Astrocyte (in vitro differentiated cells and primary cell): ENCODE data around the gene HLA-DRB5. TPM values are rescaled to one million over a fixed set of nuclear protein-coding genes. Genes with fewer than 3 reads are reported as not detected.

Source experiments
- DNase-seq: peaks from one replicate; pipeline ENCODE4 v3.0.0-alpha.2; 2010; ENCODE audit warnings: low read depth
- FAIRE-seq: peaks from 2 replicates; lab custom pipeline; 2011; peaks lifted over from hg19 to GRCh38; lab: Jason Lieb, UNC
- H2AFZ ChIP-seq: 2 replicates; pipeline ENCODE4 v1.6.0; 2012; ENCODE audit warnings: low read depth, low read length, inconsistent platforms
- H3K27ac ChIP-seq: 2 replicates; pipeline ENCODE4 v1.5.1; 2011; ENCODE audit warnings: low read depth, low read length, inconsistent platforms
- H3K27me3 ChIP-seq: 2 replicates; pipeline ENCODE4 v1.6.0; 2011; ENCODE audit warnings: low read length, inconsistent platforms; ENCODE audit not compliant: insufficient read depth
- H3K36me3 ChIP-seq: 2 replicates; pipeline ENCODE4 v1.5.1; 2011; ENCODE audit warnings: low read length, inconsistent platforms; ENCODE audit not compliant: insufficient read depth
- H3K4me1 ChIP-seq: 2 replicates; pipeline ENCODE4 v1.5.1; 2011; ENCODE audit warnings: low read length, inconsistent platforms; ENCODE audit not compliant: insufficient read depth
- H3K4me2 ChIP-seq: 2 replicates; pipeline ENCODE4 v1.6.0; 2012; ENCODE audit warnings: low read length, inconsistent platforms
- H3K4me3 ChIP-seq: 2 replicates; pipeline ENCODE4 v1.5.1; 2011; ENCODE audit warnings: low read depth, mild to moderate bottlenecking, low read length, inconsistent platforms; ENCODE audit not compliant: insufficient read depth
- H3K79me2 ChIP-seq: 2 replicates; pipeline ENCODE4 v1.6.0; 2012; ENCODE audit warnings: mild to moderate bottlenecking, low read length, inconsistent platforms; ENCODE audit not compliant: insufficient read depth
- H3K9ac ChIP-seq: 2 replicates; pipeline ENCODE4 v1.6.0; 2012; ENCODE audit warnings: mild to moderate bottlenecking, low read length, inconsistent platforms
- H3K9me3 ChIP-seq: 2 replicates; pipeline ENCODE4 v1.5.1; 2012; ENCODE audit warnings: low read depth, mild to moderate bottlenecking, low read length, inconsistent platforms; ENCODE audit not compliant: insufficient read depth
- H4K20me1 ChIP-seq: 2 replicates; pipeline ENCODE4 v1.6.0; 2012; ENCODE audit warnings: low read length, inconsistent platforms; ENCODE audit not compliant: insufficient read depth
- H3K27ac Mint-ChIP-seq: one replicate; pipeline ENCODE4 v1.8.0; 2021; ENCODE audit warnings: mild to moderate bottlenecking, mixed read lengths; ENCODE audit not compliant: unreplicated experiment
- H3K27me3 Mint-ChIP-seq: one replicate; pipeline ENCODE4 v1.8.0; 2021; ENCODE audit warnings: low read depth, mixed read lengths; ENCODE audit not compliant: unreplicated experiment
- H3K36me3 Mint-ChIP-seq: one replicate; pipeline ENCODE4 v1.8.0; 2021; ENCODE audit warnings: low read depth, mixed read lengths; ENCODE audit not compliant: unreplicated experiment
- H3K4me1 Mint-ChIP-seq: one replicate; pipeline ENCODE4 v1.8.0; 2021; ENCODE audit warnings: low read depth, mixed read lengths; ENCODE audit not compliant: unreplicated experiment
- H3K4me3 Mint-ChIP-seq: one replicate; pipeline ENCODE4 v1.8.0; 2021; ENCODE audit warnings: mild to moderate bottlenecking, moderate library complexity, mixed read lengths; ENCODE audit not compliant: unreplicated experiment
- H3K9me3 Mint-ChIP-seq: one replicate; pipeline ENCODE4 v1.8.0; 2021; ENCODE audit warnings: mild to moderate bottlenecking, mixed read lengths; ENCODE audit not compliant: unreplicated experiment
- EZH2 ChIP-seq: IDR thresholded peaks from 2 replicates; pipeline ENCODE4 v1.6.1; 2012; ENCODE audit warnings: mild to moderate bottlenecking, low read length, inconsistent platforms; ENCODE audit not compliant: insufficient read depth
- total RNA-seq: library from RNA; stranded (reverse); gene quantifications from 2 replicates; pipeline ENCODE4 v1.2.1, GENCODE V29; 2021
- TF ChIP-seq, protein P1 (sequence below): IDR thresholded peaks from 2 replicates; pipeline ENCODE4 v1.5.1; 2011; ENCODE audit warnings: low read depth, mild to moderate bottlenecking, inconsistent platforms, low read length, moderate library complexity; ENCODE audit not compliant: insufficient read depth

The HLA-DRB5 gene
- total RNA-seq, 1 donor from 2014 or later: not detected

DNA sequence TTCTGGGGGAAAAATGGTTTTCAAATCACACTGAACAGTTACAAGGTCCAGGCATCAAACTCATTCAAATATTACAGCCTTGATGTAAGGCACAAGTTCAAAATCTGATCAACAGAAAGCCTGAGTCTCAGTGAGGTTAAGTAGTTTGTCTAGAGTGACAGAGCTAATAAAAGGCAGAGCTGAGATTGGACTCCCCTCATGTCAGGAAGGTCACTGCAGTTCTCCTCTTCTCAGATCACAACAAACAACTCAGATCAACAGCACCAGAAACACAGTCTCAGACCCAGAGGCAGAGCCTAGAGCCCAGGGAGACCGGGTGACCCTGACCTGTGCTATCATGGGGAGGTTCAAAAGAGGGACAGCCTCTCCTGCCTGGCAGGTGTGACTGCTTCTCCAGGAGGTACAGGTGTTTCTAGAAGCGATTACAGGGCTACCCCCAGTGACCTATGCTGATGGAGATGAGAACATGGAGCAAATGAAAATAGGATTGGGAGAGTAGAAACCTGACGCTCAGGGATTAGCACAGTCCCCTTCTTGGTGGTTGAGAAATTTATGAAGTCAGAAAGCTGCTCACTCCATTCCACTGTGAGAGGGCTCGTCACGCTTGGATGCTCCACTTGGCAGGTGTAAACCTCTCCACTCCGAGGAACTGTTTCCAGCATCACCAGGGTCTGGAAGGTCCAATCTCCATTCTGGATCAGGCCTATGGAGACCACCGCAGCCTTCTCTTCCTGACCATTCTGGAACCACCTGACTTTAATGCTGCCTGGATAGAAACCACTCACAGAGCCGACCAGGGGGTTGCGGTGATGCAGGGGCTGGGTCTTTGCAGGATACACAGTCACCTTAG lies 24.3 kb upstream of the HLA-DRB5 start:
- no peak overlapping the region for H3K27ac Mint-ChIP-seq
- H3K36me3 Mint-ChIP-seq: no peaks in the 10 kb centered on the region
- Histone ChIP-seq H3K9me3 (no peaks in the 10 kb centered on the region), H3K27me3 (no peaks in the 10 kb centered on the region), H3K36me3 (no peaks in the 10 kb centered on the region), H3K4me3 (no peak overlapping the region), H3K4me1 (no peaks in the 10 kb centered on the region), H4K20me1 (no peaks in the 10 kb centered on the region), H3K79me2 (no peaks in the 10 kb centered on the region), H2AFZ (no peak overlapping the region), H3K27ac (no peak overlapping the region), H3K9ac (no peak overlapping the region), H3K4me2 (no peak overlapping the region)
- H3K4me1 Mint-ChIP-seq: no peaks in the 10 kb centered on the region
- H3K4me3 Mint-ChIP-seq: no peak overlapping the region
- no peak for FAIRE-seq
- no peaks in the 10 kb centered on the region for H3K9me3 Mint-ChIP-seq
- TF ChIP-seq EZH2: no peak
- TF ChIP-seq, protein P1, sequence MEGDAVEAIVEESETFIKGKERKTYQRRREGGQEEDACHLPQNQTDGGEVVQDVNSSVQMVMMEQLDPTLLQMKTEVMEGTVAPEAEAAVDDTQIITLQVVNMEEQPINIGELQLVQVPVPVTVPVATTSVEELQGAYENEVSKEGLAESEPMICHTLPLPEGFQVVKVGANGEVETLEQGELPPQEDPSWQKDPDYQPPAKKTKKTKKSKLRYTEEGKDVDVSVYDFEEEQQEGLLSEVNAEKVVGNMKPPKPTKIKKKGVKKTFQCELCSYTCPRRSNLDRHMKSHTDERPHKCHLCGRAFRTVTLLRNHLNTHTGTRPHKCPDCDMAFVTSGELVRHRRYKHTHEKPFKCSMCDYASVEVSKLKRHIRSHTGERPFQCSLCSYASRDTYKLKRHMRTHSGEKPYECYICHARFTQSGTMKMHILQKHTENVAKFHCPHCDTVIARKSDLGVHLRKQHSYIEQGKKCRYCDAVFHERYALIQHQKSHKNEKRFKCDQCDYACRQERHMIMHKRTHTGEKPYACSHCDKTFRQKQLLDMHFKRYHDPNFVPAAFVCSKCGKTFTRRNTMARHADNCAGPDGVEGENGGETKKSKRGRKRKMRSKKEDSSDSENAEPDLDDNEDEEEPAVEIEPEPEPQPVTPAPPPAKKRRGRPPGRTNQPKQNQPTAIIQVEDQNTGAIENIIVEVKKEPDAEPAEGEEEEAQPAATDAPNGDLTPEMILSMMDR: no peak
- no peak for DNase-seq
- H3K27me3 Mint-ChIP-seq: peaks cover 12% of the 10 kb centered on the region

DNA sequence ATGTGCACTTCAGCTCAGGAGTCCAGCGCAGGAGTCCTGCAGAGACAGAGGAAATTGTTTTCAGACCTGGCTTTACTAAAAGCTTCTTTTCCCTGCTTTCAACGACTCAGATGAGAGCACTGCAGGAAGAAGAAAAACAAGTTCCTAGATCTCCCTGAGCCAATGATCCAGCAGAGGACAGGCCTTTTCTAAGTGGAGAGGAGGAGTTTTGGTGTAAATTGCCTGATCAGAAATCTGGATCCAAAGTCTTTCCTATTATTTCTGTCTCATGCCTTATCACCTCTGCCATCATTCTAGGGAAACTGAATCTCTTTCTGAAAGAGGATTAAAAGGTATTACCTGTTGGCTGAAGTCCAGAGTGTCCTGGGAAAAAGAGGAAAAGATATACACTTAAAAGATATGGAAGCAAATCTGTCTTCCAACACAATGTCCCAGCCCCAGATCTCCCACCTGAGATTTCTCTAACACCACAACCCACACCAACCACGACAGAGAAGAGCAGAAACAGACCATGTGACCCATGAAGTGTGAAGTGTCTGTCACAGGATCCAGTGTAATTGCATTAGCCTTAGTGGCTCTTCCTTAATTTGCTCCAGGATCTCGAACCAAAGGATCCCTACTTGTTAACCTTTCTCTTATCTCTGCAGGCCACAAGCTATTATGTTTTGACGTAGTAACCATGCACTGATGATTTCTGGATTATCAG lies 23.1 kb upstream of the HLA-DRB5 start:
- Mint-ChIP-seq H3K27me3 (peaks cover 3% of the 10 kb centered on the region), H3K9me3 (no peaks in the 10 kb centered on the region), H3K27ac (no peak overlapping the region), H3K36me3 (no peaks in the 10 kb centered on the region), H3K4me3 (no peak overlapping the region), H3K4me1 (no peaks in the 10 kb centered on the region)
- Histone ChIP-seq H4K20me1 (no peaks in the 10 kb centered on the region), H3K27me3 (no peaks in the 10 kb centered on the region), H3K9me3 (no peaks in the 10 kb centered on the region), H3K79me2 (no peaks in the 10 kb centered on the region), H3K4me2 (no peak overlapping the region), H2AFZ (no peak overlapping the region), H3K36me3 (no peaks in the 10 kb centered on the region), H3K27ac (no peak overlapping the region), H3K9ac (no peak overlapping the region), H3K4me1 (no peaks in the 10 kb centered on the region), H3K4me3 (no peak overlapping the region)
- TF ChIP-seq, protein P1: no peak
- no peak for TF ChIP-seq EZH2
- FAIRE-seq (no peak), DNase-seq (no peak)
